Mesodermal cell (in vitro differentiated cells): ENCODE results near the gene ANXA4. TPM values are rescaled to one million over a fixed set of nuclear protein-coding genes. Genes with fewer than 3 reads are reported as not detected.

Experiments used
- H3K27ac ChIP-seq: 2 replicates; pipeline ENCODE4 v1.7.0; 2013; ENCODE audit warnings: mild to moderate bottlenecking, low read depth, low read length, moderate library complexity; ENCODE audit not compliant: severe bottlenecking
- H3K36me3 ChIP-seq: 2 replicates; pipeline ENCODE4 v1.7.1; 2013; ENCODE audit warnings: mild to moderate bottlenecking, low read length, moderate library complexity; ENCODE audit not compliant: control insufficient read depth, insufficient read depth
- H3K4me1 ChIP-seq: one replicate; pipeline ENCODE4 v1.7.1; 2013; ENCODE audit warnings: mild to moderate bottlenecking, low read length; ENCODE audit not compliant: insufficient read depth, control insufficient read depth, poor library complexity, severe bottlenecking
- H3K4me3 ChIP-seq: 2 replicates; pipeline ENCODE4 v1.7.0; 2013; ENCODE audit warnings: low read length, control low read depth, mild to moderate bottlenecking; ENCODE audit not compliant: insufficient read depth, poor library complexity, severe bottlenecking; ENCODE audit errors: extremely low read depth
- H3K9me3 ChIP-seq: 2 replicates; pipeline ENCODE4 v1.7.1; 2013; ENCODE audit warnings: mild to moderate bottlenecking, low read length, moderate library complexity; ENCODE audit not compliant: control insufficient read depth
- whole genome bisulfite sequencing, 2 experiments: methylation state at CpG; one replicate each; pipeline ENCODE4 v1.1.5; 2013; ENCODE audit warnings: missing lambda C conversion rate in 2 of 2; ENCODE audit not compliant: insufficient coverage in 2 of 2; 5-methylcytosine and 5-hydroxymethylcytosine counted together
- polyA plus RNA-seq, 2 experiments: library from polyadenylated mRNA; stranded (reverse); fragments of 50-300 nt; gene quantifications; one replicate each; pipeline ENCODE4 v1.2.3, GENCODE V29; 2013

The ANXA4 gene
- polyA plus RNA-seq (2013, experiment 1 of 2) = 18.2 TPM
- polyA plus RNA-seq (2013, experiment 2 of 2) = 13.3 TPM

- WGBS, 2 experiments = 1% methylated on average over 57 of the region's 75 CpGs
- Histone ChIP-seq H3K4me1 (peaks cover 11% of the 10 kb centered on the region), H3K27ac (peak within 1 kb of the TSS; percentile 53), H3K36me3 (no peaks in the 10 kb centered on the region), H3K4me3 (peak within 1 kb of the TSS; percentile 63), H3K9me3 (no peaks in the 10 kb centered on the region)
These were observed at the start of gene ANXA4 for GRCh38 chr2:69741575-69742321. ANXA4 (plus strand) TSS chr2:69742134; CDS start chr2:69781566, 39,432 bp downstream.

GRCh38 chr2:69692424-69692823 is 49.5 kb upstream of the ANXA4 start:
- Histone ChIP-seq H3K9me3 (no peaks in the 10 kb centered on the region), H3K27ac (no peak overlapping the region), H3K4me3 (no peak overlapping the region), H3K4me1 (peaks cover 4% of the 10 kb centered on the region), H3K36me3 (no peaks in the 10 kb centered on the region)
- WGBS, 2 experiments = no CpG with 5 or more reads among the region's 2 CpGs

GRCh38 chr2:69693059-69693774 is 48.7 kb upstream of the ANXA4 start:
- Histone ChIP-seq H3K36me3 (no peaks in the 10 kb centered on the region), H3K27ac (no peak overlapping the region), H3K4me1 (peaks cover 4% of the 10 kb centered on the region), H3K4me3 (no peak overlapping the region), H3K9me3 (no peaks in the 10 kb centered on the region)
- WGBS, 2 experiments = 61 to 83% methylated on average over 2 to 4 of the region's 4 CpGs

- 75 to 100% methylated on average over 1 to 2 of the region's 6 CpGs for WGBS, 2 experiments
- Histone ChIP-seq H3K36me3 (no peaks in the 10 kb centered on the region), H3K4me1 (peaks cover 4% of the 10 kb centered on the region), H3K27ac (no peak overlapping the region), H3K4me3 (no peak overlapping the region), H3K9me3 (no peaks in the 10 kb centered on the region)
These were observed 48.0 kb upstream of the ANXA4 start for GRCh38 chr2:69693775-69694450.

GRCh38 chr2:69694894-69695849 is 46.8 kb upstream of the ANXA4 start:
- no peak overlapping the region for H3K27ac ChIP-seq
- no peaks in the 10 kb centered on the region for H3K36me3 ChIP-seq
- WGBS, 2 experiments = 82 to 86% methylated on average over 9 to 10 of the region's 12 CpGs
- no peaks in the 10 kb centered on the region for H3K9me3 ChIP-seq
- no peak overlapping the region for H3K4me3 ChIP-seq
- peaks cover 4% of the 10 kb centered on the region for H3K4me1 ChIP-seq

GRCh38 chr2:69695850-69696216 is 46.1 kb upstream of the ANXA4 start:
- Histone ChIP-seq H3K36me3 (no peaks in the 10 kb centered on the region), H3K4me3 (no peak overlapping the region), H3K9me3 (no peaks in the 10 kb centered on the region), H3K4me1 (peaks cover 4% of the 10 kb centered on the region), H3K27ac (no peak overlapping the region)
- WGBS, 2 experiments = no CpG with 5 or more reads among the region's 2 CpGs

GRCh38 chr2:69700381-69700780 is 41.6 kb upstream of the ANXA4 start:
- Histone ChIP-seq H3K4me3 (no peak overlapping the region), H3K27ac (no peak overlapping the region), H3K9me3 (no peaks in the 10 kb centered on the region), H3K4me1 (no peaks in the 10 kb centered on the region), H3K36me3 (no peaks in the 10 kb centered on the region)
- WGBS, 2 experiments = 90% methylated on average over 2 of the region's 5 CpGs; no CpG with 5 or more reads in 1 of the 2 experiments

- whole genome bisulfite sequencing, 2 experiments = 80 to 91% methylated on average over 3 to 4 of the region's 9 CpGs
- no peaks in the 10 kb centered on the region for H3K36me3 ChIP-seq
These were observed 40.6 kb upstream of the ANXA4 start for GRCh38 chr2:69701100-69701945.

GRCh38 chr2:69703189-69703588 is 38.7 kb upstream of the ANXA4 start:
- Histone ChIP-seq H3K4me3 (no peak overlapping the region), H3K36me3 (no peaks in the 10 kb centered on the region), H3K27ac (no peak overlapping the region), H3K4me1 (no peaks in the 10 kb centered on the region), H3K9me3 (no peaks in the 10 kb centered on the region)
- 85 to 100% methylated on average over 2 of the region's 3 CpGs for WGBS, 2 experiments

More at GRCh38 chr2:69701100-69701945, 40.6 kb upstream of the ANXA4 start:
- no peaks in the 10 kb centered on the region for H3K9me3 ChIP-seq
- H3K27ac ChIP-seq = no peak overlapping the region
- H3K4me3 ChIP-seq = no peak overlapping the region
- H3K4me1 ChIP-seq = no peaks in the 10 kb centered on the region
